Placental pericyte (primary cell): ENCODE data around the gene ZC3H14. TPM values are rescaled to one million over a fixed set of nuclear protein-coding genes. Genes with fewer than 3 reads are reported as not detected.

ENCODE experiments used
- small RNA-seq: library from RNA; depleted of rRNA; stranded (forward); fragments of <200 nt; gene quantifications from one replicate; pipeline ENCODE3, GENCODE V24; 2012; ENCODE audit warnings: low replicate concordance
- total RNA-seq: library from RNA; depleted of rRNA; stranded (reverse); fragments of >200 nt; gene quantifications from 2 replicates; pipeline ENCODE4 v1.2.3, GENCODE V29; 2012

Gene ZC3H14, protein sequence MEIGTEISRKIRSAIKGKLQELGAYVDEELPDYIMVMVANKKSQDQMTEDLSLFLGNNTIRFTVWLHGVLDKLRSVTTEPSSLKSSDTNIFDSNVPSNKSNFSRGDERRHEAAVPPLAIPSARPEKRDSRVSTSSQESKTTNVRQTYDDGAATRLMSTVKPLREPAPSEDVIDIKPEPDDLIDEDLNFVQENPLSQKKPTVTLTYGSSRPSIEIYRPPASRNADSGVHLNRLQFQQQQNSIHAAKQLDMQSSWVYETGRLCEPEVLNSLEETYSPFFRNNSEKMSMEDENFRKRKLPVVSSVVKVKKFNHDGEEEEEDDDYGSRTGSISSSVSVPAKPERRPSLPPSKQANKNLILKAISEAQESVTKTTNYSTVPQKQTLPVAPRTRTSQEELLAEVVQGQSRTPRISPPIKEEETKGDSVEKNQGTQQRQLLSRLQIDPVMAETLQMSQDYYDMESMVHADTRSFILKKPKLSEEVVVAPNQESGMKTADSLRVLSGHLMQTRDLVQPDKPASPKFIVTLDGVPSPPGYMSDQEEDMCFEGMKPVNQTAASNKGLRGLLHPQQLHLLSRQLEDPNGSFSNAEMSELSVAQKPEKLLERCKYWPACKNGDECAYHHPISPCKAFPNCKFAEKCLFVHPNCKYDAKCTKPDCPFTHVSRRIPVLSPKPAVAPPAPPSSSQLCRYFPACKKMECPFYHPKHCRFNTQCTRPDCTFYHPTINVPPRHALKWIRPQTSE
- 55.8 and 97.1 TPM in 2 replicates for total RNA-seq

GRCh38 chr14:88562831-88563686 is at the start of gene ZC3H14:
TSS of gene ZC3H14 (plus strand) at chr14:88563037. CDS start at chr14:88563134, 97 bp downstream.

DNA sequence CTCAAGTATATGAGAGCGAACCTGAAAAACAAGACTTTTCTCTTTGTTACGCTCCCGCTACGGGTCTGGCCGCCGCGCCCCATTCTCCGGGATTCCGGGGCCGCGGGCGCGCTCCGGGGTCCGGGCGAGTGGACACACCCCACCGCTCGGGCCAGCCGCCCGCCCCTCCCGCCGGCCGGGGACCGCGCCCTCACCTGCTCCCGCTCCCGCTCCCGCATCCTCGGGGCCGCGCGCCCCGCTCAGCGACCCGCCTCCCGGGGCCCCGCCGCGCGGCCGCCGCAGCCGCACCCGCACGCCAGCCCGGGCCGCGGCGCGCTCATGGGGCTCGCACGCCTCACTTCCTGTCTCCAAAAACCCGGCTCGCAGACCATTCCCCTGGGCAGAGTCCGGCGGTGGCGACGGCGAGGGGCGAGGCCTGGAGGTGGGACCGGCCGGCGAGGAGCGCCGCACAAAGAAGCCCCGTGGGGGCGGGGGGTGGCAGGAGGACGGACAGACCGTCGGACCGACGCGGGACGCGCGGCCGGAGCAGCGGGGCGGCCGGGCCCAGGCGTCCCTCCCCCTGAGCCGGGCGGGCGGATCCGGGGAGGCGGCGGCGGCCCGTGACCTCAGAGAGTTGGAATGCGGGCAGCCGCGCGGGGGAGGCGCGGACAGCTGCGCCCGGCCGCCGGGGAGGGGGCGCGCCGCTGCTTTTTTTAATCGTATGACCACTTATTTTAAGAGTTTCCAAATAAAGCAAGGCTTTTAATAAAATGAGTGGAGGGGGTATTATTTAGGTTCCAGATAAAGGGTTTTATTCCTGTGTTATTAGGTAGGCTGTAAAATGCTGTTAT is 8.2 kb upstream of the ZC3H14 start, which contains the start of gene PTPN21:
Gene PTPN21 (minus strand): TSS at position 551 of the 830 bp plus-strand sequence. CDS start 4,590 bp downstream, outside the sequence.

Small RNA genes within 50 kb of the gene (small RNA-seq; reads per million reads assigned to genes)
- not detected for gene RNU4-22P

Other genes with a start within 250 kb of the ZC3H14 start
- gene KCNK10, start 239.8 kb upstream of the ZC3H14 start, total RNA-seq: not detected in 2 replicates
- 8.5 and 10.7 TPM in 2 replicates for gene SPATA7, start 177.4 kb upstream of the ZC3H14 start, total RNA-seq
- 11.6 and 14.5 TPM in 2 replicates for gene PTPN21, start 8.0 kb upstream of the ZC3H14 start, total RNA-seq
- gene EML5, start 229.9 kb downstream of the ZC3H14 start, total RNA-seq: under 0.01 and 0.86 TPM in 2 replicates